Neural progenitor cell (in vitro differentiated cells): ENCODE results near the gene SLC22A23. TPM values are rescaled to one million over a fixed set of nuclear protein-coding genes. Genes with fewer than 3 reads are reported as not detected.

ENCODE experiments used
- DNase-seq: peaks from one replicate; pipeline ENCODE4 v3.0.0-alpha.2; 2016; ENCODE audit warnings: low spot score
- H2AFZ ChIP-seq: fragments of 200-600 bp; sonication (generic); replicated peaks from 2 replicates; pipeline ENCODE4 v1.6.1; 2016; ENCODE audit warnings: antibody characterized with exemption
- H3F3A ChIP-seq: fragments of 200-600 bp; sonication (generic); 2 replicates; pipeline ENCODE4 v1.6.1; 2016; ENCODE audit warnings: antibody characterized with exemption, low read depth
- H3K27ac ChIP-seq: fragments of 200-600 bp; sonication (generic); 2 replicates; pipeline ENCODE4 v1.5.1; 2016; ENCODE audit warnings: mild to moderate bottlenecking
- H3K27me3 ChIP-seq: fragments of 200-600 bp; sonication (generic); 2 replicates; pipeline ENCODE4 v1.6.1; 2016; ENCODE audit warnings: mild to moderate bottlenecking, moderate library complexity
- H3K36me3 ChIP-seq: fragments of 200-600 bp; sonication (generic); 2 replicates; pipeline ENCODE4 v1.5.1; 2016
- H3K4me1 ChIP-seq: fragments of 200-600 bp; sonication (generic); 2 replicates; pipeline ENCODE4 v1.6.1; 2016; ENCODE audit warnings: mixed run types
- H3K4me2 ChIP-seq: fragments of 200-600 bp; sonication (generic); 2 replicates; pipeline ENCODE4 v1.6.1; 2016
- H3K4me3 ChIP-seq: fragments of 200-600 bp; sonication (generic); 2 replicates; pipeline ENCODE4 v1.5.1; 2016
- H3K79me2 ChIP-seq: fragments of 200-600 bp; sonication (generic); 2 replicates; pipeline ENCODE4 v1.6.1; 2016; ENCODE audit warnings: low read depth
- H3K9ac ChIP-seq: fragments of 200-600 bp; sonication (generic); 2 replicates; pipeline ENCODE4 v1.6.1; 2016
- H3K9me3 ChIP-seq: fragments of 200-600 bp; sonication (generic); 2 replicates; pipeline ENCODE4 v1.5.1; 2016; ENCODE audit warnings: low read depth
- H4K20me1 ChIP-seq: fragments of 200-600 bp; sonication (generic); 2 replicates; pipeline ENCODE4 v1.6.1; 2016; ENCODE audit warnings: low read depth
- H3K27ac Mint-ChIP-seq: 3 replicates; pipeline ENCODE4 v1.8.0; 2021; ENCODE audit warnings: mixed read lengths
- H3K27me3 Mint-ChIP-seq: 2 replicates; pipeline ENCODE4 v1.8.0; 2022; ENCODE audit warnings: low read depth, mild to moderate bottlenecking, inconsistent platforms, moderate library complexity, mixed read lengths; ENCODE audit not compliant: insufficient read depth
- H3K36me3 Mint-ChIP-seq: 3 replicates; pipeline ENCODE4 v1.8.0; 2021; ENCODE audit warnings: mixed read lengths
- H3K4me1 Mint-ChIP-seq: 3 replicates; pipeline ENCODE4 v1.8.0; 2021; ENCODE audit warnings: mixed read lengths
- H3K4me3 Mint-ChIP-seq: 3 replicates; pipeline ENCODE4 v1.8.0; 2021; ENCODE audit warnings: mild to moderate bottlenecking, moderate library complexity, mixed read lengths
- H3K9me3 Mint-ChIP-seq: 3 replicates; pipeline ENCODE4 v1.8.0; 2020; ENCODE audit warnings: mixed read lengths
- EZH2 ChIP-seq: fragments of 200-600 bp; sonication (generic); IDR thresholded peaks from 2 replicates; pipeline ENCODE4 v1.6.1; 2017; ENCODE audit warnings: antibody characterized with exemption, mild to moderate bottlenecking, moderate library complexity
- EZH2phosphoT487 ChIP-seq: fragments of 200-600 bp; sonication (generic); IDR thresholded peaks from 2 replicates; pipeline ENCODE4 v1.6.1; 2017; ENCODE audit warnings: antibody characterized with exemption
- total RNA-seq: library from RNA; depleted of rRNA; stranded (reverse); fragments of >200 nt; gene quantifications from 2 replicates; pipeline ENCODE4 v1.2.3, GENCODE V29; 2015; ENCODE audit warnings: low replicate concordance
- TF ChIP-seq, protein P1 (sequence below): fragments of 200-600 bp; sonication (generic); IDR thresholded peaks from 2 replicates; pipeline ENCODE4 v1.5.1; 2017; ENCODE audit warnings: antibody characterized with exemption, mild to moderate bottlenecking

SLC22A23 gene
- total RNA-seq, 1 donor from 2014 or later: 0.99 TPM

- H3K4me1 Mint-ChIP-seq: peaks cover 32% of the 10 kb centered on the region
- Histone ChIP-seq H3K4me3 (no peak overlapping the region), H3K9ac (no peak overlapping the region), H4K20me1 (no peaks in the 10 kb centered on the region), H3K36me3 (no peaks in the 10 kb centered on the region), H3K27me3 (no peaks in the 10 kb centered on the region), H3K4me2 (no peak overlapping the region), H3F3A (peaks cover 6% of the 10 kb centered on the region), H3K79me2 (no peaks in the 10 kb centered on the region), H3K27ac (no peak overlapping the region), H2AFZ (no peak overlapping the region), H3K9me3 (no peaks in the 10 kb centered on the region), H3K4me1 (peaks cover 16% of the 10 kb centered on the region)
- no peak overlapping the region for H3K4me3 Mint-ChIP-seq
- H3K27me3 Mint-ChIP-seq: peaks cover 5% of the 10 kb centered on the region
- no peak for DNase-seq
- TF ChIP-seq EZH2phosphoT487: no peak
- TF ChIP-seq, protein P1, sequence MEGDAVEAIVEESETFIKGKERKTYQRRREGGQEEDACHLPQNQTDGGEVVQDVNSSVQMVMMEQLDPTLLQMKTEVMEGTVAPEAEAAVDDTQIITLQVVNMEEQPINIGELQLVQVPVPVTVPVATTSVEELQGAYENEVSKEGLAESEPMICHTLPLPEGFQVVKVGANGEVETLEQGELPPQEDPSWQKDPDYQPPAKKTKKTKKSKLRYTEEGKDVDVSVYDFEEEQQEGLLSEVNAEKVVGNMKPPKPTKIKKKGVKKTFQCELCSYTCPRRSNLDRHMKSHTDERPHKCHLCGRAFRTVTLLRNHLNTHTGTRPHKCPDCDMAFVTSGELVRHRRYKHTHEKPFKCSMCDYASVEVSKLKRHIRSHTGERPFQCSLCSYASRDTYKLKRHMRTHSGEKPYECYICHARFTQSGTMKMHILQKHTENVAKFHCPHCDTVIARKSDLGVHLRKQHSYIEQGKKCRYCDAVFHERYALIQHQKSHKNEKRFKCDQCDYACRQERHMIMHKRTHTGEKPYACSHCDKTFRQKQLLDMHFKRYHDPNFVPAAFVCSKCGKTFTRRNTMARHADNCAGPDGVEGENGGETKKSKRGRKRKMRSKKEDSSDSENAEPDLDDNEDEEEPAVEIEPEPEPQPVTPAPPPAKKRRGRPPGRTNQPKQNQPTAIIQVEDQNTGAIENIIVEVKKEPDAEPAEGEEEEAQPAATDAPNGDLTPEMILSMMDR: no peak
- no peak for TF ChIP-seq EZH2
- H3K9me3 Mint-ChIP-seq: peaks cover 2% of the 10 kb centered on the region
- peaks cover 41% of the 10 kb centered on the region for H3K36me3 Mint-ChIP-seq
- peak overlapping the region; percentile 33 for H3K27ac Mint-ChIP-seq
Observed at GRCh38 chr6:3296537-3296936, 160.3 kb downstream of the SLC22A23 start.

- no peak overlapping the region for H3K4me2 ChIP-seq
- no peak overlapping the region for H2AFZ ChIP-seq
- H3K36me3 ChIP-seq: no peaks in the 10 kb centered on the region
- H3K4me1 ChIP-seq: peaks cover 16% of the 10 kb centered on the region
- no peak overlapping the region for H3K27ac ChIP-seq
- Mint-ChIP-seq H3K27me3 (peaks cover 5% of the 10 kb centered on the region), H3K27ac (no peak overlapping the region), H3K36me3 (peaks cover 40% of the 10 kb centered on the region), H3K4me1 (peaks cover 32% of the 10 kb centered on the region), H3K9me3 (no peaks in the 10 kb centered on the region), H3K4me3 (no peak overlapping the region)
- no peaks in the 10 kb centered on the region for H3K9me3 ChIP-seq
- no peaks in the 10 kb centered on the region for H3K79me2 ChIP-seq
- no peak overlapping the region for H3K4me3 ChIP-seq
- DNase-seq: no peak
- TF ChIP-seq, protein P1: no peak
- TF ChIP-seq EZH2: no peak
- no peak for TF ChIP-seq EZH2phosphoT487
- H4K20me1 ChIP-seq: no peaks in the 10 kb centered on the region
- peaks cover 6% of the 10 kb centered on the region for H3F3A ChIP-seq
- no peaks in the 10 kb centered on the region for H3K27me3 ChIP-seq
- H3K9ac ChIP-seq: no peak overlapping the region
Observed at GRCh38 chr6:3296078-3296477, 160.8 kb downstream of the SLC22A23 start.

DNA sequence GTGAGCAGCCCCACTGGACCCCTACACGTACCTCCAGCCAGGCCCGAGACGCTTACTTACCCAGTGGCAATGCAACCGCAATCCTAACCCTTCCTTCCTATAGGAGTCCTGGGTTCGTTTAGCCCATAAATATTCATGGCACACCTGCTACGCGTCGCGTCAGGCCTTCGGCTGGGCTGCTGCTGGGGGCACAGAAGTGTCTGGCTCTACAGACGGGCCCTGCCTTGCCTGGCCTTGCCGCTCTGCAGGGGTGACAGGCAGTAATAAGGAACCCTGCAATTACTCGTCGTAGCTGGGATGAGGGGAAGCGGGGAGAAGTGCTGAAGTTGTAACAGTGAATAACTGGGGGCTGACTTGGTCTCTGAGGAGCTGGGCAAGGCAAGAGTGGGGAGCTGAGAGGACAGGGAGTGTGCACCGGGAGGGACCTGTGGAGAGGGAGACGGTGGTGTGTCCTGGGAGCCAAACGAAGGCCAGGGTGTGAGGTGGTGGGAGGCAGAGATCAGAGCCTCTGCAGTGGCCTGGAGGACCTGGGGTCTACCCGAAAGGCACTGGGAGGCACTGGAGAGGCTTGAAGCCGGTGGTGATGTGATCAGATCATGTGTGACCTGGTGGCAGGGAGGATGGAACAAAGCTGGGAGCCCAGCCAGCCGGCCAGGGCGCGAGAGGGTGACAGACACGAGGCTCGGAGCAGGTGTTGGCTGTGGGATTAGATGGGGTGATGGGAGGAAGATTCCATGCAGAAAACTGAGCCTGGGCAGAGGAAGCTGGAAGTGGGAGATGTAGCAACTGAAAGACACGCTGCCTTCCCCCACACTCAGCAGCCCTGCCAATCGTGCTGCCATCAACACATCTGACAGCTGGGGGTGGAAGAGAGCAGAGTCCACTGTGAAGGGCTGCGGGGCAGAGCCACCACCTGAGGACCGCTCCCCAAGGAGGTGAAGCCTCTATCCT, 161.7 kb downstream of the SLC22A23 start:
- DNase-seq: peak; percentile 63
- Histone ChIP-seq H2AFZ (no peak overlapping the region), H3K79me2 (no peaks in the 10 kb centered on the region), H3K9ac (no peak overlapping the region), H3K27ac (no peak overlapping the region), H3K27me3 (no peaks in the 10 kb centered on the region), H3K36me3 (no peaks in the 10 kb centered on the region), H4K20me1 (no peaks in the 10 kb centered on the region), H3K9me3 (no peaks in the 10 kb centered on the region), H3K4me3 (no peak overlapping the region), H3K4me1 (peaks cover 16% of the 10 kb centered on the region), H3K4me2 (no peak overlapping the region), H3F3A (peaks cover 6% of the 10 kb centered on the region)
- TF ChIP-seq, protein P1: peak; percentile 46
- TF ChIP-seq EZH2: no peak
- Mint-ChIP-seq H3K27me3 (peaks cover 5% of the 10 kb centered on the region), H3K9me3 (no peaks in the 10 kb centered on the region), H3K36me3 (peaks cover 46% of the 10 kb centered on the region), H3K27ac (peak overlapping the region; percentile 93), H3K4me1 (peaks cover 37% of the 10 kb centered on the region), H3K4me3 (peak overlapping the region; percentile 39)
